ENCODE data around the gene HOXB2. TPM values are rescaled to one million over a fixed set of nuclear protein-coding genes. Genes with fewer than 3 reads are reported as not detected.

The HOXB2 gene
- total RNA-seq, 2 experiments from 2014 or later, result 4.8 to 4.9 TPM

DNA sequence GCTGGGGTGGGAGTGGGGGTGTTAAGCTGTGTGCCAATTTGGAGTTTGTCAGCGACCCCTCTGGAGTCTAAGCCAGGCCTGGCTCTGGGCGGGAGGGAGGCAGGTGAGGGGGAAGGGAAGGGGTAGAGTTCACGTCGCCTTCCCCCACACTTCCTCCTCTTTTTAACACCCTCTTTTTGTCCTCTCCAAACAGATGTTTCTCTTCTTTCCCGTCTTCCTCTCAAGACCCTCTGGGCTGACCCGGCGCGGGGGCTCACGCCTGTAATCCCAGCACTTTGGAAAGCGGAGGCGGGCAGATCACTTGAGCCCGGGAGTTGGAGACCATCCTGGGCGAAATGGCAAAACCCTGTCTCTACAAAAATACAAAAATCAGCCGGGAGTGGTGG, 17.4 kb downstream of the HOXB2 start:
- H3K36me3 Mint-ChIP-seq (ENCODE audit: low read depth), result no peaks in the 10 kb centered on the region
- intact Hi-C loops (cut with DNase I, micrococcal nuclease), result loop anchor here in 1 of 2 experiments (10.0 kb wide), 1 partner anchor 53 kb away; no protein-coding TSS in a partner anchor
- no peak overlapping the region for H3K4me3 ChIP-seq (ENCODE audit: low read length)
- peaks cover 6% of the 10 kb centered on the region for H3K4me1 ChIP-seq (ENCODE audit: insufficient read depth, low read length)
- ChIA-PET CTCF (no interaction called here), POLR2A (no interaction called here)
- peaks cover 0 to 7% of the 10 kb centered on the region in 2 experiments for H3K9me3 ChIP-seq (ENCODE audit: control insufficient read depth in 1 of 2, insufficient read depth in 1 of 2, low read length in 2 of 2)
- no peak overlapping the region for H3K4me3 Mint-ChIP-seq
- peaks cover 57% of the 10 kb centered on the region for H3K27me3 Mint-ChIP-seq
- DNase-seq (no peak), ATAC-seq (ENCODE audit: poor library complexity) (no peak)
- no peak overlapping the region for H3K27ac Mint-ChIP-seq
- H3K4me1 Mint-ChIP-seq (ENCODE audit: low read depth), result no peaks in the 10 kb centered on the region
- peaks cover 23 to 25% of the 10 kb centered on the region in 2 experiments for H3K27me3 ChIP-seq (ENCODE audit: control insufficient read depth in 1 of 2, insufficient read depth in 2 of 2, low read length in 2 of 2)
- no peaks in the 10 kb centered on the region for H3K36me3 ChIP-seq (ENCODE audit: insufficient read depth, low read length)
- no peaks in the 10 kb centered on the region for H3K9me3 Mint-ChIP-seq
- TF ChIP-seq CTCF (IDR thresholded peaks at IDR 0.05), result no peak
- H3K27ac ChIP-seq (ENCODE audit: low read depth in 1 of 2, low read length in 2 of 2), result no peak overlapping the region

DNA sequence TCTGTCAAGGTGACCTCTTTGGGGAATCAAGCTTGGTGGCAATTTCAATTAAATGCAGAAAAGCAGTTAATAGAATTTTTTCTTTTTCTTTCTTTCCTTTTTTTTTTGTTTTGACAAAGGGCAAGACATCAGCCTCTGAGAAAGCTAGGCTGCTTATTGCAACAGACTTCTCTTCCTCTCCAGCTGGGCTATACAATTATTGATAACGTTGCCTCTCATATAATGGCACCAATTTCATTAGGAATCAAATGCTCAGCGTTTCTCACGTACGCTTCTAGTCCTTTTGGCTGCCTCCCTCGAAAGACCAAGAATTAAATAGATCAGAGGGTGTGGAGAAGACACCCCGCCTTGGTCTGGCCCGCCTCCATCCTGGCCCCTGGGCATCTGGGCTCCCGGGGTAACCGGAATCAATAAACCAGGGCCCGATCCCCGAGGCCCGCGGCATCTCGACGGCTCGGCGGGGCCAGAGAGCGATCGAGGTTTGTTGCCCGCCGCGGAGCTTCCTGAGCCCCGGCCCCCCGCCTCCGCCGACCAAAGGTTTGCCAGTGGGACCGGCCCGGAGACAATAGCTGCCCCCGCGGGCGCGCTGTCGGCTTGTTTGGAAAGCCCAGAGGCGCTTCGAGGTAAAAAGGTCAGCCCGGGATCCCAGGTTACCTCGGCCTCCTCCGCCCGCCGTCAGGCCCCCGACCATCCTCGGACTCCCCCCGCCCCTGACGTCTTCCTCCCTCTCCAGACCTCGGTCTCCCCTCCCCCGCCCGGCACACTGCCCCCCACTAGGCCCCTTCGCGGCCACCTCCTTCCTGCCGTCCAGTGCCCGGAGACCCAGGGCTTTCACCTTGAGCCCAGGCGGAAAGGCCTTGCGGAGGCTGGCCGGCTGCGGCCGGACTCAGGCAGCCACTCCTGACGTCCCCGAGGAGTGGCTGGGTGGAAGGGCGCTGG, 18.0 kb downstream of the HOXB2 start:
- Mint-ChIP-seq H3K27ac (no peak overlapping the region), H3K4me1 (ENCODE audit: low read depth) (no peaks in the 10 kb centered on the region), H3K4me3 (no peak overlapping the region), H3K36me3 (ENCODE audit: low read depth) (no peaks in the 10 kb centered on the region), H3K9me3 (no peaks in the 10 kb centered on the region), H3K27me3 (peaks cover 64% of the 10 kb centered on the region)
- no peak for ATAC-seq (ENCODE audit: poor library complexity)
- peaks cover 23 to 25% of the 10 kb centered on the region in 2 experiments for H3K27me3 ChIP-seq (ENCODE audit: control insufficient read depth in 1 of 2, insufficient read depth in 2 of 2, low read length in 2 of 2)
- peak in 1 of 14 experiments; percentile 26 for DNase-seq
- H3K4me1 ChIP-seq (ENCODE audit: insufficient read depth, low read length), result peaks cover 6% of the 10 kb centered on the region
- CTCF ChIA-PET, result no interaction called here
- POLR2A ChIA-PET, result no interaction called here
- H3K9me3 ChIP-seq (ENCODE audit: control insufficient read depth in 1 of 2, insufficient read depth in 1 of 2, low read length in 2 of 2), result peaks cover 0 to 7% of the 10 kb centered on the region in 2 experiments
- intact Hi-C loops (cut with DNase I, micrococcal nuclease), result loop anchor here in 1 of 2 experiments (10.0 kb wide), 1 partner anchor 52 kb away; no protein-coding TSS in a partner anchor
- no peak for TF ChIP-seq CTCF (IDR thresholded peaks at IDR 0.05)
- no peak overlapping the region for H3K4me3 ChIP-seq (ENCODE audit: low read length)
- no peaks in the 10 kb centered on the region for H3K36me3 ChIP-seq (ENCODE audit: insufficient read depth, low read length)
- no peak overlapping the region for H3K27ac ChIP-seq (ENCODE audit: low read depth in 1 of 2, low read length in 2 of 2)

DNA sequence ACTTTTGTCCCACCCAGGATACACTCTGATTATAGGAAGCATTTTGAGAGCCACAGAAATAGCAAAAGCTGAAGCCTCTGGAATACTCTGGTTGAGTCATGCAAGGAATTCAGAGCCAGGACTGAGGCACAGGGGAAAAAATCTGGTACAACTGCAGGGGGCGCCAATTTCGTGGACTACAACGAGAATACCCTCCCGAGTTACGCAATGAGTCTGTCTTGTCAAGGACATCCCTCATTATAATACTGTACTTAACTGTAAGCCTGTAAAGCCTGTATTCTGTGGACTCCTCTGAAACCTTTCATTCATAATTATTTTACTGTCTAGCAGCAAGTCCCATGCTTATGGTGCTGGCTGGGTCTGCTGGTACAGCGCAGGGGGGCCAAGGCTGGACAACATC, 21.9 kb downstream of the HOXB2 start:
- Histone ChIP-seq H3K4me1 (ENCODE audit: insufficient read depth, low read length) (peaks cover 6% of the 10 kb centered on the region), H3K27me3 (ENCODE audit: control insufficient read depth in 1 of 2, insufficient read depth in 2 of 2, low read length in 2 of 2) (peaks cover 23 to 25% of the 10 kb centered on the region in 2 experiments), H3K4me3 (ENCODE audit: low read length) (no peak overlapping the region), H3K27ac (ENCODE audit: low read depth in 1 of 2, low read length in 2 of 2) (no peak overlapping the region), H3K9me3 (ENCODE audit: control insufficient read depth in 1 of 2, insufficient read depth in 1 of 2, low read length in 2 of 2) (peaks cover 0 to 7% of the 10 kb centered on the region in 2 experiments), H3K36me3 (ENCODE audit: insufficient read depth, low read length) (no peaks in the 10 kb centered on the region)
- no peak for ATAC-seq (ENCODE audit: poor library complexity)
- TF ChIP-seq CTCF (IDR thresholded peaks at IDR 0.05), result no peak
- CTCF ChIA-PET, result interaction anchor here (1.2 to 1.4 kb wide), 2 partner anchors 10 to 30 kb away, joined by 3 to 4 read pairs; no protein-coding TSS in a partner anchor
- no peaks in the 10 kb centered on the region for H3K4me1 Mint-ChIP-seq (ENCODE audit: low read depth)
- intact Hi-C loops (cut with DNase I, micrococcal nuclease), result loop anchor here in 1 of 2 experiments (10.0 kb wide), 1 partner anchor 48 kb away; no protein-coding TSS in a partner anchor
- H3K27me3 Mint-ChIP-seq, result peaks cover 66% of the 10 kb centered on the region
- POLR2A ChIA-PET, result no interaction called here
- no peak overlapping the region for H3K27ac Mint-ChIP-seq
- H3K4me3 Mint-ChIP-seq, result no peak overlapping the region
- no peaks in the 10 kb centered on the region for H3K9me3 Mint-ChIP-seq
- no peaks in the 10 kb centered on the region for H3K36me3 Mint-ChIP-seq (ENCODE audit: low read depth)
- no peak for DNase-seq

Measured in CD4-positive, alpha-beta T cell (primary cell).